ENCODE measurements around the gene OSBPL8.

OSBPL8 gene

GRCh38 chr12:76548222-76548837, 11.2 kb downstream of the OSBPL8 start:
- Histone ChIP-seq H3K9ac (ENCODE audit: low read length) (no peak overlapping the region), H3K27me3 (ENCODE audit: low read length) (no peaks in the 10 kb centered on the region), H4K20me1 (ENCODE audit: low read depth, low read length) (peaks cover 30% of the 10 kb centered on the region; the same call in 1 of the 2 replicates), H3K27ac (ENCODE audit: low read depth, low read length) (no peak overlapping the region), H3F3A (ENCODE audit: insufficient read depth) (no peaks in the 10 kb centered on the region), H3K36me3 (ENCODE audit: low read length) (no peaks in the 10 kb centered on the region), H3K9me3 (ENCODE audit: insufficient read depth, low read length) (no peaks in the 10 kb centered on the region), H3K4me3 (ENCODE audit: insufficient read depth, low read length, poor library complexity, severe bottlenecking) (no peak overlapping the region), H3K9me2 (replicated peaks; ENCODE audit: insufficient read depth, low read length) (no peaks in the 10 kb centered on the region), H3K79me2 (ENCODE audit: insufficient read depth, low read length) (peaks cover 88% of the 10 kb centered on the region), H2AFZ (ENCODE audit: low read depth, low read length, severe bottlenecking) (no peak overlapping the region), H3K4me2 (ENCODE audit: low read depth, low read length, poor library complexity, severe bottlenecking) (no peak overlapping the region)
- TF ChIP-seq, protein P1, sequence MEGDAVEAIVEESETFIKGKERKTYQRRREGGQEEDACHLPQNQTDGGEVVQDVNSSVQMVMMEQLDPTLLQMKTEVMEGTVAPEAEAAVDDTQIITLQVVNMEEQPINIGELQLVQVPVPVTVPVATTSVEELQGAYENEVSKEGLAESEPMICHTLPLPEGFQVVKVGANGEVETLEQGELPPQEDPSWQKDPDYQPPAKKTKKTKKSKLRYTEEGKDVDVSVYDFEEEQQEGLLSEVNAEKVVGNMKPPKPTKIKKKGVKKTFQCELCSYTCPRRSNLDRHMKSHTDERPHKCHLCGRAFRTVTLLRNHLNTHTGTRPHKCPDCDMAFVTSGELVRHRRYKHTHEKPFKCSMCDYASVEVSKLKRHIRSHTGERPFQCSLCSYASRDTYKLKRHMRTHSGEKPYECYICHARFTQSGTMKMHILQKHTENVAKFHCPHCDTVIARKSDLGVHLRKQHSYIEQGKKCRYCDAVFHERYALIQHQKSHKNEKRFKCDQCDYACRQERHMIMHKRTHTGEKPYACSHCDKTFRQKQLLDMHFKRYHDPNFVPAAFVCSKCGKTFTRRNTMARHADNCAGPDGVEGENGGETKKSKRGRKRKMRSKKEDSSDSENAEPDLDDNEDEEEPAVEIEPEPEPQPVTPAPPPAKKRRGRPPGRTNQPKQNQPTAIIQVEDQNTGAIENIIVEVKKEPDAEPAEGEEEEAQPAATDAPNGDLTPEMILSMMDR (IDR thresholded peaks at IDR 0.05; ENCODE audit: insufficient read depth, low read length, poor library complexity, severe bottlenecking): no peak
- TF ChIP-seq EZH2phosphoT487 (conservative IDR thresholded peaks at IDR 0.05; ENCODE audit: low read length): no peak

GRCh38 chr12:76547526-76547925, 12.0 kb downstream of the OSBPL8 start:
- no peaks in the 10 kb centered on the region for H3K9me3 ChIP-seq (ENCODE audit: insufficient read depth, low read length)
- no peaks in the 10 kb centered on the region for H3K27me3 ChIP-seq (ENCODE audit: low read length)
- H3K36me3 ChIP-seq (ENCODE audit: low read length): no peaks in the 10 kb centered on the region
- no peak overlapping the region for H3K27ac ChIP-seq (ENCODE audit: low read depth, low read length)
- TF ChIP-seq, protein P1 (IDR thresholded peaks at IDR 0.05; ENCODE audit: insufficient read depth, low read length, poor library complexity, severe bottlenecking): no peak
- no peak for TF ChIP-seq EZH2phosphoT487 (conservative IDR thresholded peaks at IDR 0.05; ENCODE audit: low read length)
- H3K9me2 ChIP-seq (replicated peaks; ENCODE audit: insufficient read depth, low read length): no peaks in the 10 kb centered on the region
- peaks cover 87% of the 10 kb centered on the region for H3K79me2 ChIP-seq (ENCODE audit: insufficient read depth, low read length)
- H2AFZ ChIP-seq (ENCODE audit: low read depth, low read length, severe bottlenecking): no peak overlapping the region
- no peaks in the 10 kb centered on the region for H3F3A ChIP-seq (ENCODE audit: insufficient read depth)
- H3K4me2 ChIP-seq (ENCODE audit: low read depth, low read length, poor library complexity, severe bottlenecking): no peak overlapping the region
- H3K4me3 ChIP-seq (ENCODE audit: insufficient read depth, low read length, poor library complexity, severe bottlenecking): no peak overlapping the region
- peaks cover 31% of the 10 kb centered on the region; the same call in 1 of the 2 replicates for H4K20me1 ChIP-seq (ENCODE audit: low read depth, low read length)
- H3K9ac ChIP-seq (ENCODE audit: low read length): no peak overlapping the region

DNA sequence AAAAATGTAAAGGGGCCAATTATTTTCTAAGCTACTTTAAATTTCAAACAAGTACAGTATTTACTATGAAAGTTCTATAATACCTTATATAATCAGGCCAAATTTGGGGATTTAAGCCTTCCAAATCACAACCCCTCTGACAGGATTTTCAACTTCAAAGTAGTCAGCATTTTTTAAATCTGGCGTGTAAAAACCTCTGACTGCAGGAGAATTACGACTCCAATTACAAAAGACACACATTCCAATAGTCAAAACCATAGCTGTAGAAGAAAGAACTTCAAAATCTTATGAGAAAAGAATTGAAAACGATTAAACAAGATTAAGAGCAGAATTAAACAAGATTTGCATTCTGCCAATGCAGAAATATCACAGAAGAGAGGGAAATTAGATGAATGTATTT, 12.7 kb downstream of the OSBPL8 start:
- no peaks in the 10 kb centered on the region for H3K9me3 ChIP-seq (ENCODE audit: insufficient read depth, low read length)
- no peaks in the 10 kb centered on the region for H3K27me3 ChIP-seq (ENCODE audit: low read length)
- H3K4me2 ChIP-seq (ENCODE audit: low read depth, low read length, poor library complexity, severe bottlenecking): no peak overlapping the region
- H3K4me3 ChIP-seq (ENCODE audit: insufficient read depth, low read length, poor library complexity, severe bottlenecking): no peak overlapping the region
- H3K9ac ChIP-seq (ENCODE audit: low read length): no peak overlapping the region
- no peak overlapping the region for H2AFZ ChIP-seq (ENCODE audit: low read depth, low read length, severe bottlenecking)
- peaks cover 31% of the 10 kb centered on the region; the same call in 1 of the 2 replicates for H4K20me1 ChIP-seq (ENCODE audit: low read depth, low read length)
- TF ChIP-seq, protein P1 (IDR thresholded peaks at IDR 0.05; ENCODE audit: insufficient read depth, low read length, poor library complexity, severe bottlenecking): no peak
- TF ChIP-seq EZH2phosphoT487 (conservative IDR thresholded peaks at IDR 0.05; ENCODE audit: low read length): no peak
- peaks cover 87% of the 10 kb centered on the region for H3K79me2 ChIP-seq (ENCODE audit: insufficient read depth, low read length)
- H3K9me2 ChIP-seq (replicated peaks; ENCODE audit: insufficient read depth, low read length): no peaks in the 10 kb centered on the region
- no peaks in the 10 kb centered on the region for H3K36me3 ChIP-seq (ENCODE audit: low read length)
- no peak overlapping the region for H3K27ac ChIP-seq (ENCODE audit: low read depth, low read length)
- H3F3A ChIP-seq (ENCODE audit: insufficient read depth): no peaks in the 10 kb centered on the region
